A673 (cell line): ENCODE data around the gene CPZ.

Experiments
- CTCF ChIP-seq: fragments of 300-800, 200-600 bp; sonication (generic); conservative IDR thresholded peaks from 2 replicates; pipeline ENCODE4 v1.5.1; 2017; ENCODE audit warnings: low read depth, mild to moderate bottlenecking, antibody characterized with exemption, low read length, moderate library complexity, mixed read lengths
- EZH2 ChIP-seq: fragments of 200-600 bp; sonication (generic); IDR thresholded peaks from 2 replicates; pipeline ENCODE4 v1.6.1; 2017; ENCODE audit warnings: borderline replicate concordance, low read depth, mild to moderate bottlenecking, mixed read lengths, antibody characterized with exemption, low read length; ENCODE audit not compliant: poor library complexity, severe bottlenecking

GRCh38 chr4:8609406-8609805, 16.8 kb downstream of the CPZ start:
- TF ChIP-seq CTCF = no peak
- no peak for TF ChIP-seq EZH2
